ENCODE data around the gene CCDC47. TPM values are rescaled to one million over a fixed set of nuclear protein-coding genes. Genes with fewer than 3 reads are reported as not detected.

The CCDC47 gene
- total RNA-seq, 1 experiment from 2014 or later, result 64.0 TPM

- no peaks in the 10 kb centered on the region for H3K9me2 ChIP-seq (ENCODE audit: insufficient read depth)
- H3K4me3 ChIP-seq, result no peak overlapping the region
- H3K27ac ChIP-seq, result no peak overlapping the region
- peaks cover 61% of the 10 kb centered on the region for H3F3A ChIP-seq (ENCODE audit: insufficient read depth, low read depth)
- peaks cover 24% of the 10 kb centered on the region for H3K79me2 ChIP-seq (ENCODE audit: low read depth)
- no peak for DNase-seq
- peaks cover 8% of the 10 kb centered on the region for H3K4me1 ChIP-seq (replicated peaks; ENCODE audit: insufficient read depth)
- H3K4me2 ChIP-seq, result no peak overlapping the region
- H3K27me3 ChIP-seq (ENCODE audit: insufficient read depth, low read depth), result no peaks in the 10 kb centered on the region
- TF ChIP-seq EZH2 (IDR thresholded peaks at IDR 0.05; ENCODE audit: low read depth) (no peak), CTCF (conservative IDR thresholded peaks at IDR 0.05) (no peak)
- intact Hi-C loops (cut with micrococcal nuclease; ENCODE audit: unreplicated experiment), result no loop called here
- H3K36me3 ChIP-seq (ENCODE audit: low read depth), result peaks cover 67% of the 10 kb centered on the region
- BruUV-seq (replicated peaks), result no TSS peak
- CTCF ChIA-PET, result no interaction called here
- H3K9me3 ChIP-seq (ENCODE audit: insufficient read depth, low read depth), result no peaks in the 10 kb centered on the region
- H2AFZ ChIP-seq, result no peak overlapping the region
- peaks cover 46% of the 10 kb centered on the region for H4K20me1 ChIP-seq (ENCODE audit: insufficient read depth)
- POLR2A ChIA-PET (ENCODE audit: unreplicated experiment), result no interaction called here
Observed at GRCh38 chr17:63820963-63821561, 47.7 kb upstream of the CCDC47 start.

DNA sequence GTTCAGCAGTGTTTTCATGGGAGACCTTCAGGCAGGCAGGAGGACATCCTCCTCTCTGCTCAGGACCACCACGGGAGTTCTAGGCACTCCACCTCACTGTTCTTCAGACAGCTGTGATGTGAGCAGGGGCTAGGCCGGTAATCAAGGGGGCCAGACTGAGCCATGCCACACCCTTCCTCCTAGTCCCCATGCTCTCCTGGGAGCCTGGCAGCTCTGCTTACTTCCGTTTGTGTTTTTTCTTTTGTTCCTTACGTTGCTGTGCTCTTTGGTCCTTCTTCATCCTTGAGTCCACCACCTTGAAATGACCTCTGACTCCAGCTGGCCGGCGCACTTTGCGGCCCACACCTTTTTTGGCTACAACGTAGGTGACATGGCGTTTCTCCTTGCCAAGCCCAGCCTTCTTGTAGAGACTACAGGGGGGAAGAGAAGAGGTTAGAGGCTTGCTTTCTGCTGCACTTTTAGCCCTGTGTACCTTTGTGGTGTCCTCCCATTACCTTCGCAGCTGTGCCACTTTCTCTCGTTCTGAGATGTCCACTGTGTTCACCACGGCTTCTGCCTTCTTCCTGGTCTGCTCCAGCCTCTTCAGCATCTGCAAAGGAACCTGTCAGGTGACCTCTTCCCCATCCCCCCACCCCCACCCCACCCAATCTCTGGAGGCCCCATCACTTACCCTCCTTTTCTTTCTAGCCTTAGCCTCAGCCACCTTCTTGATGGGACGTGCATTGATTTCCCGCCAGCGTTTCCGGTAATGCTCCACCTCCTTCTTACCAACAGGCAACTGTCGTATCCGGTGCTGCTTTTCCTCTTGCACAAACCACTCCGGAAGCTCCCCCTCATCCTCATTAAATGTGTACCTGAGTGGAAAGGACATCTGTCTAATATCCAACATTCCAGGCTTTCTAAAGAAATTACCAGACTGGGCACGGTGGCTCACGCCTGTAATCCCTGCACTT lies 46.5 kb upstream of the CCDC47 start:
- H3K27ac ChIP-seq, result no peak overlapping the region
- H3K4me3 ChIP-seq, result no peak overlapping the region
- no peak for DNase-seq
- H3K4me1 ChIP-seq (replicated peaks; ENCODE audit: insufficient read depth), result no peaks in the 10 kb centered on the region
- peaks cover 46% of the 10 kb centered on the region for H4K20me1 ChIP-seq (ENCODE audit: insufficient read depth)
- peaks cover 12% of the 10 kb centered on the region for H3K79me2 ChIP-seq (ENCODE audit: low read depth)
- POLR2A ChIA-PET (ENCODE audit: unreplicated experiment), result interaction anchor here (0.5 to 0.6 kb wide), 2 partner anchors 33 to 121 kb away, joined by 3 to 4 read pairs; no protein-coding TSS in a partner anchor
- TSS peak; percentile 71 for BruUV-seq (replicated peaks)
- H3K36me3 ChIP-seq (ENCODE audit: low read depth), result peaks cover 72% of the 10 kb centered on the region
- CTCF ChIA-PET, result no interaction called here
- intact Hi-C loops (cut with micrococcal nuclease; ENCODE audit: unreplicated experiment), result no loop called here
- no peaks in the 10 kb centered on the region for H3K27me3 ChIP-seq (ENCODE audit: insufficient read depth, low read depth)
- no peaks in the 10 kb centered on the region for H3K9me2 ChIP-seq (ENCODE audit: insufficient read depth)
- no peak overlapping the region for H2AFZ ChIP-seq
- no peak overlapping the region for H3K4me2 ChIP-seq
- H3K9me3 ChIP-seq (ENCODE audit: insufficient read depth, low read depth), result no peaks in the 10 kb centered on the region
- TF ChIP-seq EZH2 (IDR thresholded peaks at IDR 0.05; ENCODE audit: low read depth) (no peak), CTCF (conservative IDR thresholded peaks at IDR 0.05) (no peak)
- peaks cover 71% of the 10 kb centered on the region for H3F3A ChIP-seq (ENCODE audit: insufficient read depth, low read depth)

GRCh38 chr17:63819131-63819530 lies 45.7 kb upstream of the CCDC47 start:
- BruUV-seq (replicated peaks), result no TSS peak
- no peak overlapping the region for H2AFZ ChIP-seq
- H4K20me1 ChIP-seq (ENCODE audit: insufficient read depth), result peaks cover 49% of the 10 kb centered on the region
- H3K36me3 ChIP-seq (ENCODE audit: low read depth), result peaks cover 67% of the 10 kb centered on the region
- DNase-seq, result no peak
- H3K9me2 ChIP-seq (ENCODE audit: insufficient read depth), result no peaks in the 10 kb centered on the region
- no peak overlapping the region for H3K4me3 ChIP-seq
- no peaks in the 10 kb centered on the region for H3K4me1 ChIP-seq (replicated peaks; ENCODE audit: insufficient read depth)
- POLR2A ChIA-PET (ENCODE audit: unreplicated experiment), result no interaction called here
- no peak overlapping the region for H3K4me2 ChIP-seq
- CTCF ChIA-PET, result no interaction called here
- no peak for TF ChIP-seq CTCF (conservative IDR thresholded peaks at IDR 0.05)
- TF ChIP-seq EZH2 (IDR thresholded peaks at IDR 0.05; ENCODE audit: low read depth), result no peak
- no peaks in the 10 kb centered on the region for H3K27me3 ChIP-seq (ENCODE audit: insufficient read depth, low read depth)
- peaks cover 75% of the 10 kb centered on the region for H3F3A ChIP-seq (ENCODE audit: insufficient read depth, low read depth)
- no peak overlapping the region for H3K27ac ChIP-seq
- no peaks in the 10 kb centered on the region for H3K9me3 ChIP-seq (ENCODE audit: insufficient read depth, low read depth)
- H3K79me2 ChIP-seq (ENCODE audit: low read depth), result 0 out of 2 replicates have a peak, but pooled peaks cover 6% of the 10 kb centered on the region
- intact Hi-C loops (cut with micrococcal nuclease; ENCODE audit: unreplicated experiment), result no loop called here
